NCI-H128 (cell line): Measurements from ENCODE around the gene LGALS1.
"Not testable (repeated sequence)": the region's sequence is repeated elsewhere in the genome, so short reads cannot be mapped to it uniquely, and the experiment has no call there.

ENCODE experiments used
- DNase-seq: peaks from one replicate; lab custom pipeline; 2025; ENCODE audit not compliant: unreplicated experiment; lab: John Stamatoyannopoulos, UW

LGALS1 gene

GRCh38 chr22:37686002-37686982 lies 10.9 kb downstream of the LGALS1 start, which contains the start of gene NOL12:
Gene NOL12 (plus strand): TSS chr22:37686343. CDS start chr22:37686393, 50 bp downstream.
- peak; percentile 45 for DNase-seq

- no peak for DNase-seq
These were observed 15.0 kb downstream of the LGALS1 start for GRCh38 chr22:37690407-37690806.

- DNase-seq = no peak
These were observed 15.6 kb downstream of the LGALS1 start for GRCh38 chr22:37690901-37691504.

- DNase-seq = no peak
These were observed 17.3 kb downstream of the LGALS1 start for GRCh38 chr22:37692627-37693285.

- not testable (repeated sequence) for DNase-seq
These were observed 18.7 kb downstream of the LGALS1 start for GRCh38 chr22:37694131-37694530.

GRCh38 chr22:37696260-37696656 lies 20.8 kb downstream of the LGALS1 start:
- DNase-seq = not testable (repeated sequence)

- DNase-seq = peak; percentile 74
These were observed 21.5 kb downstream of the LGALS1 start, which contains the start of gene TRIOBP for GRCh38 chr22:37696657-37697537. Gene TRIOBP (plus strand): TSS chr22:37697048. CDS start chr22:37701366, 4,318 bp downstream.

GRCh38 chr22:37697538-37697835 lies 22.1 kb downstream of the LGALS1 start:
- DNase-seq = no peak

GRCh38 chr22:37701141-37701786 lies 25.8 kb downstream of the LGALS1 start:
- no peak for DNase-seq

GRCh38 chr22:37703906-37704305 lies 28.5 kb downstream of the LGALS1 start:
- no peak for DNase-seq

- DNase-seq = no peak
These were observed 29.2 kb downstream of the LGALS1 start for GRCh38 chr22:37704645-37705044.

- DNase-seq = no peak
These were observed 29.8 kb downstream of the LGALS1 start for GRCh38 chr22:37705205-37705604.

- no peak for DNase-seq
These were observed 33.4 kb downstream of the LGALS1 start for GRCh38 chr22:37708580-37709444.

GRCh38 chr22:37709445-37709765 lies 34.0 kb downstream of the LGALS1 start:
- no peak for DNase-seq

- DNase-seq = no peak
These were observed 35.2 kb downstream of the LGALS1 start for GRCh38 chr22:37710675-37711074.

GRCh38 chr22:37711490-37711889 lies 36.1 kb downstream of the LGALS1 start:
- DNase-seq = no peak

GRCh38 chr22:37713761-37714160 lies 38.3 kb downstream of the LGALS1 start:
- no peak for DNase-seq

GRCh38 chr22:37714634-37715033 lies 39.2 kb downstream of the LGALS1 start:
- DNase-seq = no peak

GRCh38 chr22:37715760-37716159 lies 40.3 kb downstream of the LGALS1 start:
- DNase-seq = no peak
